Measurements from ENCODE around the gene ATP9B.

ATP9B gene

GRCh38 chr18:79385326-79385707 is 316.1 kb downstream of the ATP9B start:
- Histone ChIP-seq H3K27ac (ENCODE audit: low read length) (no peak overlapping the region), H3K4me2 (ENCODE audit: low read depth, low read length) (no peak overlapping the region), H3F3A (ENCODE audit: insufficient read depth, low read length) (no peaks in the 10 kb centered on the region), H3K79me2 (ENCODE audit: low read length) (no peaks in the 10 kb centered on the region), H3K4me1 (ENCODE audit: low read length) (no peaks in the 10 kb centered on the region), H3K36me3 (replicated peaks; ENCODE audit: insufficient read depth, low read length) (no peaks in the 10 kb centered on the region), H3K27me3 (replicated peaks; ENCODE audit: insufficient read depth, low read length) (no peaks in the 10 kb centered on the region; the same call in 1 of the 2 replicates), H3K9ac (ENCODE audit: low read length) (no peak overlapping the region), H2AFZ (ENCODE audit: low read length) (no peak overlapping the region), H3K9me3 (replicated peaks; ENCODE audit: insufficient read depth, low read length) (no peaks in the 10 kb centered on the region), H3K9me2 (replicated peaks; ENCODE audit: insufficient read depth, low read length) (no peaks in the 10 kb centered on the region), H4K20me1 (ENCODE audit: insufficient read depth, low read length) (no peaks in the 10 kb centered on the region), H3K4me3 (ENCODE audit: low read length) (no peak overlapping the region)
- TF ChIP-seq EZH2phosphoT487 (IDR thresholded peaks at IDR 0.05; ENCODE audit: low read length) (no peak), EZH2 (optimal IDR thresholded peaks at IDR 0.05; ENCODE audit: low read depth, low read length) (no peak), CTCF (IDR thresholded peaks at IDR 0.05; ENCODE audit: low read length) (no peak)
- no peak for DNase-seq

- DNase-seq: no peak
- Histone ChIP-seq H4K20me1 (ENCODE audit: insufficient read depth, low read length) (no peaks in the 10 kb centered on the region), H3K27me3 (replicated peaks; ENCODE audit: insufficient read depth, low read length) (no peaks in the 10 kb centered on the region; the same call in 1 of the 2 replicates)
Measured at GRCh38 chr18:79385708-79386341, 316.6 kb downstream of the ATP9B start.

GRCh38 chr18:79386547-79386946 is 317.4 kb downstream of the ATP9B start:
- Histone ChIP-seq H3K4me1 (ENCODE audit: low read length) (no peaks in the 10 kb centered on the region), H3K4me2 (ENCODE audit: low read depth, low read length) (no peak overlapping the region), H3K9me3 (replicated peaks; ENCODE audit: insufficient read depth, low read length) (no peaks in the 10 kb centered on the region), H3K27me3 (replicated peaks; ENCODE audit: insufficient read depth, low read length) (no peaks in the 10 kb centered on the region; the same call in 1 of the 2 replicates), H3K27ac (ENCODE audit: low read length) (no peak overlapping the region), H3K36me3 (replicated peaks; ENCODE audit: insufficient read depth, low read length) (no peaks in the 10 kb centered on the region), H2AFZ (ENCODE audit: low read length) (no peak overlapping the region), H3K9ac (ENCODE audit: low read length) (no peak overlapping the region), H3K79me2 (ENCODE audit: low read length) (no peaks in the 10 kb centered on the region), H3F3A (ENCODE audit: insufficient read depth, low read length) (no peaks in the 10 kb centered on the region), H4K20me1 (ENCODE audit: insufficient read depth, low read length) (no peaks in the 10 kb centered on the region), H3K4me3 (ENCODE audit: low read length) (no peak overlapping the region), H3K9me2 (replicated peaks; ENCODE audit: insufficient read depth, low read length) (no peaks in the 10 kb centered on the region)
- DNase-seq: no peak
- no peak for TF ChIP-seq EZH2 (optimal IDR thresholded peaks at IDR 0.05; ENCODE audit: low read depth, low read length)
- no peak for TF ChIP-seq EZH2phosphoT487 (IDR thresholded peaks at IDR 0.05; ENCODE audit: low read length)
- TF ChIP-seq CTCF (IDR thresholded peaks at IDR 0.05; ENCODE audit: low read length): no peak

More at GRCh38 chr18:79385708-79386341, 316.6 kb downstream of the ATP9B start:
- H2AFZ ChIP-seq (ENCODE audit: low read length): no peak overlapping the region
- no peaks in the 10 kb centered on the region for H3F3A ChIP-seq (ENCODE audit: insufficient read depth, low read length)
- TF ChIP-seq EZH2 (optimal IDR thresholded peaks at IDR 0.05; ENCODE audit: low read depth, low read length): no peak
- no peak for TF ChIP-seq CTCF (IDR thresholded peaks at IDR 0.05; ENCODE audit: low read length)
- TF ChIP-seq EZH2phosphoT487 (IDR thresholded peaks at IDR 0.05; ENCODE audit: low read length): no peak
- H3K4me3 ChIP-seq (ENCODE audit: low read length): no peak overlapping the region
- H3K9me2 ChIP-seq (replicated peaks; ENCODE audit: insufficient read depth, low read length): no peaks in the 10 kb centered on the region
- no peak overlapping the region for H3K27ac ChIP-seq (ENCODE audit: low read length)
- H3K4me1 ChIP-seq (ENCODE audit: low read length): no peaks in the 10 kb centered on the region
- no peaks in the 10 kb centered on the region for H3K9me3 ChIP-seq (replicated peaks; ENCODE audit: insufficient read depth, low read length)
- H3K4me2 ChIP-seq (ENCODE audit: low read depth, low read length): no peak overlapping the region
- H3K9ac ChIP-seq (ENCODE audit: low read length): no peak overlapping the region
- H3K36me3 ChIP-seq (replicated peaks; ENCODE audit: insufficient read depth, low read length): no peaks in the 10 kb centered on the region
- H3K79me2 ChIP-seq (ENCODE audit: low read length): no peaks in the 10 kb centered on the region

Data from MM.1S (cell line).